ENCODE results near the gene GLB1L. TPM values are rescaled to one million over a fixed set of nuclear protein-coding genes. Genes with fewer than 3 reads are reported as not detected.
A peak's percentile ranks its signal among the peaks of the same experiment; 100 is the strongest.

The GLB1L gene
- total RNA-seq, 1 experiment from 2014 or later: 4.9 TPM

GRCh38 chr2:219286436-219287115 lies 41.3 kb upstream of the GLB1L start:
- POLR2A ChIA-PET: interaction anchor here (0.8 to 11.1 kb wide), 10 partner anchors 9 to 128 kb away, joined by 3 to 170 read pairs (median 12); partner anchors contain the start of genes ABCB6, ANKZF1, ATG9A and CNPPD1
- BruUV-seq (replicated peaks): TSS peak; percentile 52
- DNase-seq (ENCODE audit: unreplicated experiment): peak; percentile 89
- CTCF ChIA-PET: interaction anchor here (0.6 to 18.2 kb wide), 8 partner anchors 9 to 388 kb away, joined by 3 to 445 read pairs (median 4); partner anchors contain the start of gene DNAJB2
- H3K4me1 Mint-ChIP-seq (ENCODE audit: insufficient read depth, unreplicated experiment): peaks cover 39% of the 10 kb centered on the region
- H3K4me3 Mint-ChIP-seq (ENCODE audit: unreplicated experiment): peak overlapping the region; percentile 62
- H3K36me3 Mint-ChIP-seq (ENCODE audit: insufficient read depth, unreplicated experiment): peaks cover 29% of the 10 kb centered on the region
- no peak for TF ChIP-seq CTCF (IDR thresholded peaks at IDR 0.05; ENCODE audit: unreplicated experiment)
- no peaks in the 10 kb centered on the region for H3K27me3 Mint-ChIP-seq (ENCODE audit: insufficient read depth, unreplicated experiment)
- no peaks in the 10 kb centered on the region for H3K9me3 Mint-ChIP-seq (ENCODE audit: unreplicated experiment)
- peak overlapping the region; percentile 89 for H3K27ac Mint-ChIP-seq (ENCODE audit: low read depth, unreplicated experiment)
- intact Hi-C loops (cut with micrococcal nuclease): no loop called here

GRCh38 chr2:219285894-219286425 lies 40.7 kb upstream of the GLB1L start:
- ChIA-PET POLR2A (interaction anchor here (0.8 to 11.1 kb wide), 10 partner anchors 9 to 127 kb away, joined by 3 to 170 read pairs (median 12); partner anchors contain the start of genes ABCB6, ANKZF1, ATG9A and CNPPD1), CTCF (interaction anchor here (0.6 to 18.2 kb wide), 7 partner anchors 8 to 389 kb away, joined by 3 to 445 read pairs (median 4); partner anchors contain the start of gene DNAJB2)
- BruUV-seq (replicated peaks): no TSS peak
- no peaks in the 10 kb centered on the region for H3K27me3 Mint-ChIP-seq (ENCODE audit: insufficient read depth, unreplicated experiment)
- peaks cover 39% of the 10 kb centered on the region for H3K4me1 Mint-ChIP-seq (ENCODE audit: insufficient read depth, unreplicated experiment)
- no peaks in the 10 kb centered on the region for H3K9me3 Mint-ChIP-seq (ENCODE audit: unreplicated experiment)
- DNase-seq (ENCODE audit: unreplicated experiment): peak; percentile 68
- no peak for TF ChIP-seq CTCF (IDR thresholded peaks at IDR 0.05; ENCODE audit: unreplicated experiment)
- H3K36me3 Mint-ChIP-seq (ENCODE audit: insufficient read depth, unreplicated experiment): peaks cover 35% of the 10 kb centered on the region
- peak overlapping the region; percentile 89 for H3K27ac Mint-ChIP-seq (ENCODE audit: low read depth, unreplicated experiment)
- intact Hi-C loops (cut with micrococcal nuclease): no loop called here
- peak overlapping the region; percentile 62 for H3K4me3 Mint-ChIP-seq (ENCODE audit: unreplicated experiment)

GRCh38 chr2:219285373-219285735 lies 40.1 kb upstream of the GLB1L start:
- POLR2A ChIA-PET: interaction anchor here (1.7 to 3.0 kb wide), 3 partner anchors 11 to 56 kb away, joined by 4 to 22 read pairs (median 10); partner anchors contain the start of genes ANKZF1 and ATG9A
- H3K27me3 Mint-ChIP-seq (ENCODE audit: insufficient read depth, unreplicated experiment): no peaks in the 10 kb centered on the region
- H3K4me1 Mint-ChIP-seq (ENCODE audit: insufficient read depth, unreplicated experiment): peaks cover 42% of the 10 kb centered on the region
- no peak overlapping the region for H3K4me3 Mint-ChIP-seq (ENCODE audit: unreplicated experiment)
- intact Hi-C loops (cut with micrococcal nuclease): no loop called here
- TF ChIP-seq CTCF (IDR thresholded peaks at IDR 0.05; ENCODE audit: unreplicated experiment): no peak
- CTCF ChIA-PET: interaction anchor here (1.1 to 18.2 kb wide), 2 partner anchors 11 to 29 kb away, joined by 3 to 445 read pairs; no protein-coding TSS in a partner anchor
- BruUV-seq (replicated peaks): no TSS peak
- H3K27ac Mint-ChIP-seq (ENCODE audit: low read depth, unreplicated experiment): peak overlapping the region; percentile 67
- H3K9me3 Mint-ChIP-seq (ENCODE audit: unreplicated experiment): no peaks in the 10 kb centered on the region
- DNase-seq (ENCODE audit: unreplicated experiment): no peak
- peaks cover 41% of the 10 kb centered on the region for H3K36me3 Mint-ChIP-seq (ENCODE audit: insufficient read depth, unreplicated experiment)

Data from MCF 10A (cell line).